SK-N-SH (cell line): Measurements from ENCODE around the gene FRYL.

Source experiments
- CHD2 ChIP-seq: fragments of 150-350 bp; IDR thresholded peaks from 2 replicates; pipeline ENCODE4 v1.6.1; 2018; ENCODE audit warnings: low read length; ENCODE audit not compliant: partially characterized antibody
- CTCF ChIP-seq: fragments of 200-600 bp; sonication (generic); IDR thresholded peaks from 2 replicates; pipeline ENCODE4 v1.6.1; 2017; ENCODE audit warnings: antibody characterized with exemption, mild to moderate bottlenecking, moderate library complexity
- EP300 ChIP-seq, 2 experiments: IDR thresholded peaks; 2 replicates each; pipeline versions ENCODE4 v1.4.0 to v1.6.1; 2012; ENCODE audit warnings: borderline replicate concordance in 1 of 2, low read depth in 1 of 2, low read length in 1 of 2
- MXI1 ChIP-seq: IDR thresholded peaks from 2 replicates; pipeline ENCODE4 v1.6.1; 2012; ENCODE audit warnings: mild to moderate bottlenecking, low read depth, low read length, improper control_type of control experiment
- NRF1 ChIP-seq: IDR thresholded peaks from 2 replicates; pipeline ENCODE4 v1.6.1; 2012; ENCODE audit warnings: low read depth, mild to moderate bottlenecking, low read length
- PBX3 ChIP-seq: IDR thresholded peaks from 2 replicates; pipeline ENCODE4; 2012
- POLR2AphosphoS5 ChIP-seq: IDR thresholded peaks from 2 replicates; pipeline ENCODE4 v1.6.1; 2012; ENCODE audit warnings: low read depth, low read length
- SMC3 ChIP-seq: IDR thresholded peaks from 2 replicates; pipeline ENCODE4 v1.6.1; 2012; ENCODE audit warnings: low read depth, low read length, improper control_type of control experiment

GRCh38 chr4:48753159-48753558, 26.9 kb downstream of the FRYL start:
- TF ChIP-seq CTCF, result no peak
- TF ChIP-seq PBX3, result no peak
- TF ChIP-seq EP300 (IDR thresholded peaks at IDR 0.05; ENCODE audit: borderline replicate concordance in 1 of 2, low read depth in 1 of 2, low read length in 1 of 2), result no peak
- TF ChIP-seq SMC3, result no peak
- no peak for TF ChIP-seq CHD2
- no peak for TF ChIP-seq NRF1
- TF ChIP-seq POLR2AphosphoS5, result no peak
- TF ChIP-seq MXI1, result no peak
